Measurements from ENCODE around the gene CFAP46.

DNA sequence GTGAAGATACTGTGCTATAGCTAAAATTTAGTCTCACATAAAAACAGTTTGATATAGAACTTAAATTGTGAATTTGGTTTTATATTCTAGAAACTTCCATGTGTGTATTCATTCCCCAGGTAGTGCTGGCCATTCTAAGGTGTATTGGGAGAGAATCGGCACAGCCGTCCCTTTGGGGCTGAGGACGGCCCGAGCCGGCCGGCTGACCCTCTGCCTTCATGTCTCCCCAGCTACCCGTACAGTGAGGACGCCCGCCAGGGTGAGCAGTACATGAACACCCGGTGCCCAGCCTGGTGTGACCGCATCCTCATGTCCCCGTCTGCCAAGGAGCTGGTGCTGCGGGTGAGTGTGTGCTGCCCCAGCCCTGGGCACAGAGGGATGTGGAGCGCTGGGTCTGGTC, 164.9 kb downstream of the CFAP46 start:
- TF ChIP-seq, protein P1, sequence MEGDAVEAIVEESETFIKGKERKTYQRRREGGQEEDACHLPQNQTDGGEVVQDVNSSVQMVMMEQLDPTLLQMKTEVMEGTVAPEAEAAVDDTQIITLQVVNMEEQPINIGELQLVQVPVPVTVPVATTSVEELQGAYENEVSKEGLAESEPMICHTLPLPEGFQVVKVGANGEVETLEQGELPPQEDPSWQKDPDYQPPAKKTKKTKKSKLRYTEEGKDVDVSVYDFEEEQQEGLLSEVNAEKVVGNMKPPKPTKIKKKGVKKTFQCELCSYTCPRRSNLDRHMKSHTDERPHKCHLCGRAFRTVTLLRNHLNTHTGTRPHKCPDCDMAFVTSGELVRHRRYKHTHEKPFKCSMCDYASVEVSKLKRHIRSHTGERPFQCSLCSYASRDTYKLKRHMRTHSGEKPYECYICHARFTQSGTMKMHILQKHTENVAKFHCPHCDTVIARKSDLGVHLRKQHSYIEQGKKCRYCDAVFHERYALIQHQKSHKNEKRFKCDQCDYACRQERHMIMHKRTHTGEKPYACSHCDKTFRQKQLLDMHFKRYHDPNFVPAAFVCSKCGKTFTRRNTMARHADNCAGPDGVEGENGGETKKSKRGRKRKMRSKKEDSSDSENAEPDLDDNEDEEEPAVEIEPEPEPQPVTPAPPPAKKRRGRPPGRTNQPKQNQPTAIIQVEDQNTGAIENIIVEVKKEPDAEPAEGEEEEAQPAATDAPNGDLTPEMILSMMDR (IDR thresholded peaks at IDR 0.05; ENCODE audit: poor library complexity, severe bottlenecking): no peak
- TF ChIP-seq, protein P2, sequence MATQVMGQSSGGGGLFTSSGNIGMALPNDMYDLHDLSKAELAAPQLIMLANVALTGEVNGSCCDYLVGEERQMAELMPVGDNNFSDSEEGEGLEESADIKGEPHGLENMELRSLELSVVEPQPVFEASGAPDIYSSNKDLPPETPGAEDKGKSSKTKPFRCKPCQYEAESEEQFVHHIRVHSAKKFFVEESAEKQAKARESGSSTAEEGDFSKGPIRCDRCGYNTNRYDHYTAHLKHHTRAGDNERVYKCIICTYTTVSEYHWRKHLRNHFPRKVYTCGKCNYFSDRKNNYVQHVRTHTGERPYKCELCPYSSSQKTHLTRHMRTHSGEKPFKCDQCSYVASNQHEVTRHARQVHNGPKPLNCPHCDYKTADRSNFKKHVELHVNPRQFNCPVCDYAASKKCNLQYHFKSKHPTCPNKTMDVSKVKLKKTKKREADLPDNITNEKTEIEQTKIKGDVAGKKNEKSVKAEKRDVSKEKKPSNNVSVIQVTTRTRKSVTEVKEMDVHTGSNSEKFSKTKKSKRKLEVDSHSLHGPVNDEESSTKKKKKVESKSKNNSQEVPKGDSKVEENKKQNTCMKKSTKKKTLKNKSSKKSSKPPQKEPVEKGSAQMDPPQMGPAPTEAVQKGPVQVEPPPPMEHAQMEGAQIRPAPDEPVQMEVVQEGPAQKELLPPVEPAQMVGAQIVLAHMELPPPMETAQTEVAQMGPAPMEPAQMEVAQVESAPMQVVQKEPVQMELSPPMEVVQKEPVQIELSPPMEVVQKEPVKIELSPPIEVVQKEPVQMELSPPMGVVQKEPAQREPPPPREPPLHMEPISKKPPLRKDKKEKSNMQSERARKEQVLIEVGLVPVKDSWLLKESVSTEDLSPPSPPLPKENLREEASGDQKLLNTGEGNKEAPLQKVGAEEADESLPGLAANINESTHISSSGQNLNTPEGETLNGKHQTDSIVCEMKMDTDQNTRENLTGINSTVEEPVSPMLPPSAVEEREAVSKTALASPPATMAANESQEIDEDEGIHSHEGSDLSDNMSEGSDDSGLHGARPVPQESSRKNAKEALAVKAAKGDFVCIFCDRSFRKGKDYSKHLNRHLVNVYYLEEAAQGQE (IDR thresholded peaks at IDR 0.05; ENCODE audit: borderline replicate concordance): no peak
- TF ChIP-seq RAD21 (conservative IDR thresholded peaks at IDR 0.05): no peak

All from neural cell (in vitro differentiated cells).